Measurements from ENCODE around the gene TNIK.

The TNIK gene

GRCh38 chr3:171284308-171285075 is 175.7 kb downstream of the TNIK start:
- Histone ChIP-seq H3K9ac (ENCODE audit: low read length) (no peak overlapping the region), H3K9me3 (ENCODE audit: control insufficient read depth, low read length) (no peaks in the 10 kb centered on the region), H3K4me1 (ENCODE audit: control insufficient read depth, insufficient read depth, low read length) (peaks cover 4% of the 10 kb centered on the region), H3K4me3 (ENCODE audit: low read length) (no peak overlapping the region), H3K36me3 (ENCODE audit: control insufficient read depth, insufficient read depth, low read length) (no peaks in the 10 kb centered on the region), H3K27me3 (ENCODE audit: control insufficient read depth, insufficient read depth, low read length) (no peaks in the 10 kb centered on the region)

DNA sequence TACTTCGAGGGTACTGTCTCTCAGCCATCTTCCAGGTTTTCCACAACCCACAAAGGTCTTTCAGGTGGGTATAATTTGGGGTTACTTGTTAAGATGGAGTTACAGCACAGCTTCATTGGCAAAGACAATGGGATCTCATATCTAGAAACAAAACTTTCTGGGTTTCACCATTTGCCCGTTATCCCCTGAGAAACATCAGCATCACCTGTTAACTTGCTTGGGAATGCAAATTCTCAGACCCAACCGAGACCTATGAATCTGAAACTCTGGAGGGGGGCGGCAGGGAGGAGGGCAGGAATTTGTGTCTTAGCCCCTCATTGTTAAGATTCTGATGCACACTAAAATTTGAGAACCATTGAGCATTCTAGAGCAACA is 176.4 kb downstream of the TNIK start:
- H3K36me3 ChIP-seq (ENCODE audit: control insufficient read depth, insufficient read depth, low read length) = no peaks in the 10 kb centered on the region
- H3K27me3 ChIP-seq (ENCODE audit: control insufficient read depth, insufficient read depth, low read length) = no peaks in the 10 kb centered on the region
- no peak overlapping the region for H3K9ac ChIP-seq (ENCODE audit: low read length)
- H3K4me1 ChIP-seq (ENCODE audit: control insufficient read depth, insufficient read depth, low read length) = peaks cover 4% of the 10 kb centered on the region
- H3K4me3 ChIP-seq (ENCODE audit: low read length) = no peak overlapping the region
- H3K9me3 ChIP-seq (ENCODE audit: control insufficient read depth, low read length) = no peaks in the 10 kb centered on the region

DNA sequence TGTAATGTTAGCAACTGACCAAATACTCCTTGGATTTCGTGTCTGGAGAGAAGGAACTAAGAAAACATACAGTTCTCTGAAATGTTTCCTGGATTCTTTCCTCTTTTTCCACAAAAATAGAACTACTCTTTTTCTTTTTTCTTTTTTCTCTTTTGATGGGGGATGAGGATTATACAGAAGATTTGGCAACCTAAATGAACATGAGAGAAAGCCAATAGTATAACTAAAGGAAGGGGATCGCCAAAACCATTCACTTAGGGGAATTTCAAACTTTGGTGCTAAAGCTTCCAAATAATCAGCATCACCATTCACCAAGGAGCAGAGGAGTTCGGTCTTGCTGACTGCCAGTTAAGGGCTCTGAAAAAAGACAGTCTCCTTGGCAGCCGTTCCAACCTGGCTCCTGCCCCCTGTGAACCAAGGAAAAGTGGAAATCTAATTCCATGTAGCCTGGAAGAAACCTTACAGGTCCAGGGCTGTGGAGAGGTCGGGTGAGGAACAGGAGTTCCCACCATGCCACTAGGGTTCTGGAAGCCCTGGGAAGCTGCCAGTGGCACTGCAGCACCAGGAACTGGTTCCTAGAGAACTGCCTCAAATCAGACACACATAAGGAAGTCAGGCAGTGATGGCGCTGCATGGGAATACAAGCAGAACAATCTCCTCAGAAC is 176.9 kb downstream of the TNIK start:
- no peaks in the 10 kb centered on the region for H3K36me3 ChIP-seq (ENCODE audit: control insufficient read depth, insufficient read depth, low read length)
- no peaks in the 10 kb centered on the region for H3K9me3 ChIP-seq (ENCODE audit: control insufficient read depth, low read length)
- peaks cover 4% of the 10 kb centered on the region for H3K4me1 ChIP-seq (ENCODE audit: control insufficient read depth, insufficient read depth, low read length)
- no peak overlapping the region for H3K9ac ChIP-seq (ENCODE audit: low read length)
- H3K4me3 ChIP-seq (ENCODE audit: low read length) = no peak overlapping the region
- H3K27me3 ChIP-seq (ENCODE audit: control insufficient read depth, insufficient read depth, low read length) = no peaks in the 10 kb centered on the region

- Histone ChIP-seq H3K4me3 (ENCODE audit: low read length) (no peak overlapping the region), H3K36me3 (ENCODE audit: control insufficient read depth, insufficient read depth, low read length) (no peaks in the 10 kb centered on the region), H3K9me3 (ENCODE audit: control insufficient read depth, low read length) (no peaks in the 10 kb centered on the region), H3K4me1 (ENCODE audit: control insufficient read depth, insufficient read depth, low read length) (peaks cover 4% of the 10 kb centered on the region), H3K9ac (ENCODE audit: low read length) (no peak overlapping the region), H3K27me3 (ENCODE audit: control insufficient read depth, insufficient read depth, low read length) (no peaks in the 10 kb centered on the region)
Measured at GRCh38 chr3:171282041-171282440, 178.2 kb downstream of the TNIK start.

DNA sequence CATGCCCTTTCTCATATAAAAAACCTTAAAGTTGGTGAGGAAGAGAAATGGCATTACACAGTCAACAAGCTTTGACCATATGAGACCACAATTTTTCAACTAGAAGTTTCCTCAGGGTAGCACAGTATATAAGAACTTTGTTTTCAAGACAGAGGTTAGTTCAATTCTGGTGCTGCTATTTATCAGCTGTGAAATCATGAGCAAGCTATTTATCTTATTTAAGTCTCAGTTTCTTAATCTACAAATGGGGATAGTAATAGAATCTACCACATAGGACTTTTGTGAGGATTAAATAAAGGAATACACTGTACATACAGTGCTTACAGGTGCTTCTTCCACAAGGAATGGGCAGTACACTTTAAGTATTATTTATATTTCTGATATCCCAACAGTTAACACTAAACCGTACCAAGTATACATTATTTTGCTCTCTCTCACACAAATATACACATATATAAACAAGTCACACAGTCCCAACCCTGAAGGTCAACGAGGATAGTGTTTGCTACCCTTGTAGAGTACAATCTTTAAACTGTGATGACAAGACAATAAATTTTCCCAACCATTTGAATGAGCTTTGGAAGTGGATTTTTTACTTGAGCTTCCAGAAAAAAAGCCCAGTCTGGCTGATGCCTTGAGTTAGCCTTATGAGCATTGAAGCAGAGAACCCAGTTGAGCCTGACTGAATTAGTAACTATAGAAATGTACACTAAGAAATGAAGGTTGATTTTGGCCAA is 178.8 kb downstream of the TNIK start:
- Histone ChIP-seq H3K9me3 (ENCODE audit: control insufficient read depth, low read length) (no peaks in the 10 kb centered on the region), H3K36me3 (ENCODE audit: control insufficient read depth, insufficient read depth, low read length) (no peaks in the 10 kb centered on the region), H3K4me1 (ENCODE audit: control insufficient read depth, insufficient read depth, low read length) (peaks cover 4% of the 10 kb centered on the region), H3K27me3 (ENCODE audit: control insufficient read depth, insufficient read depth, low read length) (no peaks in the 10 kb centered on the region), H3K4me3 (ENCODE audit: low read length) (no peak overlapping the region), H3K9ac (ENCODE audit: low read length) (no peak overlapping the region)

GRCh38 chr3:171279972-171280371 is 180.2 kb downstream of the TNIK start:
- Histone ChIP-seq H3K9ac (ENCODE audit: low read length) (no peak overlapping the region), H3K9me3 (ENCODE audit: control insufficient read depth, low read length) (no peaks in the 10 kb centered on the region), H3K4me1 (ENCODE audit: control insufficient read depth, insufficient read depth, low read length) (peaks cover 4% of the 10 kb centered on the region)

DNA sequence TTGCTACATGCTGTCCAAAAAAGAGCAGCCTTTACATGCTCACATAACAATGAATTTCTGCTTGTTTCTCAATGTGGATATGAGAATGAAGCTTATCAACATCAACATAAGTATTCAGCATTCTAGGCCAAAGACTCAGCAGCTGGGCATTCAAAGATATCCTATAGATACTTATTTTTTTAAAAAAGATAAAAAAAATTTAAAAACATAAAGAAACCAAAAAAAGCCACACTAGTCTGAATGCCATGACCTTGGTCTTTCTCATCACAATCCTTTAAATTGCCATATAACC is 182.0 kb downstream of the TNIK start:
- H3K4me1 ChIP-seq (ENCODE audit: control insufficient read depth, insufficient read depth, low read length) = peaks cover 4% of the 10 kb centered on the region
- no peaks in the 10 kb centered on the region for H3K36me3 ChIP-seq (ENCODE audit: control insufficient read depth, insufficient read depth, low read length)
- H3K4me3 ChIP-seq (ENCODE audit: low read length) = no peak overlapping the region
- H3K9me3 ChIP-seq (ENCODE audit: control insufficient read depth, low read length) = no peaks in the 10 kb centered on the region
- H3K9ac ChIP-seq (ENCODE audit: low read length) = no peak overlapping the region
- no peaks in the 10 kb centered on the region for H3K27me3 ChIP-seq (ENCODE audit: control insufficient read depth, insufficient read depth, low read length)

More at GRCh38 chr3:171279972-171280371, 180.2 kb downstream of the TNIK start:
- Histone ChIP-seq H3K36me3 (ENCODE audit: control insufficient read depth, insufficient read depth, low read length) (no peaks in the 10 kb centered on the region), H3K4me3 (ENCODE audit: low read length) (no peak overlapping the region), H3K27me3 (ENCODE audit: control insufficient read depth, insufficient read depth, low read length) (no peaks in the 10 kb centered on the region)

GRCh38 chr3:171277456-171278298 is 182.5 kb downstream of the TNIK start:
- Histone ChIP-seq H3K9ac (ENCODE audit: low read length) (no peak overlapping the region), H3K9me3 (ENCODE audit: control insufficient read depth, low read length) (no peaks in the 10 kb centered on the region), H3K4me3 (ENCODE audit: low read length) (no peak overlapping the region), H3K36me3 (ENCODE audit: control insufficient read depth, insufficient read depth, low read length) (no peaks in the 10 kb centered on the region), H3K4me1 (ENCODE audit: control insufficient read depth, insufficient read depth, low read length) (peaks cover 4% of the 10 kb centered on the region), H3K27me3 (ENCODE audit: control insufficient read depth, insufficient read depth, low read length) (no peaks in the 10 kb centered on the region)

GRCh38 chr3:171276923-171277322 is 183.3 kb downstream of the TNIK start:
- Histone ChIP-seq H3K4me1 (ENCODE audit: control insufficient read depth, insufficient read depth, low read length) (peaks cover 4% of the 10 kb centered on the region), H3K9ac (ENCODE audit: low read length) (no peak overlapping the region), H3K9me3 (ENCODE audit: control insufficient read depth, low read length) (no peaks in the 10 kb centered on the region), H3K36me3 (ENCODE audit: control insufficient read depth, insufficient read depth, low read length) (no peaks in the 10 kb centered on the region), H3K4me3 (ENCODE audit: low read length) (no peak overlapping the region), H3K27me3 (ENCODE audit: control insufficient read depth, insufficient read depth, low read length) (no peaks in the 10 kb centered on the region)

DNA sequence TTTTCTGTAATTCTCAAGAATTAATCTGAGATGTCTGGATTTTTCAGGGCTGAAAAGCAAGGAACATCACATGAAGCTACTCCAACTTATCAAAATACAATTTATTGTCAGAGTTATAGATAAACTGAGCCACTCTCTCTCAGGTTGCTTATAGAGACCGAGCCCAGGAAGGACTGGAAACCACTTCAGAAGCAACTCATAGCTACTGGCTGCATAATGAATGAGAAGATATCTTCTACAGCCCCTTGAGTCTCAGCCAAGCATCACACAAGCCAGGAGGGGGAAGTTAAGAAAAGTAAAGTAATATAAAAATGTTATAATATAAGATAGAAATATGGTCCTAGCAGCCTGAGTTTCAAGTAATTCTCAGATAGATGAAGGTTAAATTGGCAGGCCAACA is 186.0 kb downstream of the TNIK start:
- Histone ChIP-seq H3K36me3 (ENCODE audit: control insufficient read depth, insufficient read depth, low read length) (no peaks in the 10 kb centered on the region), H3K9me3 (ENCODE audit: control insufficient read depth, low read length) (no peaks in the 10 kb centered on the region), H3K4me1 (ENCODE audit: control insufficient read depth, insufficient read depth, low read length) (peaks cover 11% of the 10 kb centered on the region), H3K4me3 (ENCODE audit: low read length) (no peak overlapping the region), H3K9ac (ENCODE audit: low read length) (no peak overlapping the region), H3K27me3 (ENCODE audit: control insufficient read depth, insufficient read depth, low read length) (no peaks in the 10 kb centered on the region)

GRCh38 chr3:171270541-171270940 is 189.7 kb downstream of the TNIK start:
- Histone ChIP-seq H3K4me3 (ENCODE audit: low read length) (no peak overlapping the region), H3K9ac (ENCODE audit: low read length) (no peak overlapping the region), H3K36me3 (ENCODE audit: control insufficient read depth, insufficient read depth, low read length) (no peaks in the 10 kb centered on the region), H3K9me3 (ENCODE audit: control insufficient read depth, low read length) (no peaks in the 10 kb centered on the region), H3K4me1 (ENCODE audit: control insufficient read depth, insufficient read depth, low read length) (peaks cover 32% of the 10 kb centered on the region), H3K27me3 (ENCODE audit: control insufficient read depth, insufficient read depth, low read length) (no peaks in the 10 kb centered on the region)

Measured in mucosa of stomach (tissue), 1 donor.